H1 (cell line): ENCODE data around the gene ACVR1. TPM values are rescaled to one million over a fixed set of nuclear protein-coding genes. Genes with fewer than 3 reads are reported as not detected.

Source experiments
- CTCF ChIA-PET: fragments of 300-600 bp; sonication (Branson Sonifier 250); formaldehyde crosslinking; loops from one replicate; lab custom pipeline; 2021; ENCODE audit not compliant: partially characterized antibody; lab: Charles Lee
- POLR2A ChIA-PET: fragments of 300-600 bp; sonication (Branson Sonifier 250); formaldehyde crosslinking; loops from one replicate; lab custom pipeline; 2021; ENCODE audit warnings: inconsistent platforms; ENCODE audit not compliant: partially characterized antibody; lab: Charles Lee
- DNase-seq, 2 experiments: peaks; one replicate each; pipeline versions ENCODE4 v3.0.0 to v3.0.0-alpha.2; 2010 to 2022; ENCODE audit warnings: low spot score in 2 of 2, low read depth in 1 of 2, mixed read lengths in 1 of 2
- FAIRE-seq: peaks from 2 replicates; lab custom pipeline; 2011; peaks lifted over from hg19 to GRCh38; lab: Jason Lieb, UNC
- H2AFZ ChIP-seq: 2 replicates; pipeline ENCODE4 v1.8.1; 2012; ENCODE audit warnings: low read length, inconsistent platforms
- H2AK5ac ChIP-seq: 2 replicates; pipeline ENCODE4 v1.6.1; 2013; ENCODE audit warnings: low read depth, low read length
- H2BK120ac ChIP-seq: replicated peaks from 2 replicates; pipeline ENCODE3; 2013; ENCODE audit warnings: low read depth, low read length, inconsistent platforms
- H2BK12ac ChIP-seq: 2 replicates; pipeline ENCODE4 v1.6.1; 2013; ENCODE audit warnings: low read depth, low read length
- H2BK15ac ChIP-seq: 2 replicates; pipeline ENCODE4 v1.6.1; 2013; ENCODE audit warnings: low read length
- H2BK20ac ChIP-seq: 2 replicates; pipeline ENCODE4 v1.6.1; 2013; ENCODE audit warnings: low read length
- H2BK5ac ChIP-seq: 2 replicates; pipeline ENCODE4 v1.6.1; 2013; ENCODE audit warnings: low read depth, low read length
- H3K14ac ChIP-seq: 2 replicates; pipeline ENCODE4 v1.6.1; 2013; ENCODE audit warnings: inconsistent platforms; ENCODE audit not compliant: insufficient read length
- H3K18ac ChIP-seq: 2 replicates; pipeline ENCODE4 v1.6.1; 2013; ENCODE audit warnings: low read length; ENCODE audit errors: extremely low read depth
- H3K23ac ChIP-seq: 2 replicates; pipeline ENCODE4 v1.6.1; 2013; ENCODE audit warnings: inconsistent platforms; ENCODE audit not compliant: insufficient read length
- H3K23me2 ChIP-seq: 2 replicates; pipeline ENCODE4 v1.6.1; 2013; ENCODE audit warnings: low read depth, low read length
- H3K27ac ChIP-seq: 2 replicates; pipeline ENCODE4 v1.6.1; 2011; ENCODE audit warnings: low read depth, low read length, inconsistent platforms
- H3K27me3 ChIP-seq, 4 experiments: replicated peaks in 1 of 4; 1 replicate in 1 of 4; 2 replicates in 3 of 4; pipeline versions ENCODE4 v1.6.1 to v1.8.1; 2011 to 2013; ENCODE audit warnings: low read length in 3 of 4, mild to moderate bottlenecking in 3 of 4, inconsistent platforms in 2 of 4, mixed read lengths in 2 of 4, moderate library complexity in 1 of 4; ENCODE audit not compliant: control insufficient read depth in 3 of 4, insufficient read depth in 3 of 4; ENCODE audit errors: extremely low read depth in 1 of 4
- H3K36me3 ChIP-seq, 4 experiments: 2 replicates each; pipeline versions ENCODE4 v1.6.1 to v1.8.1; 2011 to 2013; ENCODE audit warnings: mild to moderate bottlenecking in 4 of 4, low read length in 3 of 4, moderate library complexity in 2 of 4, control low read depth in 1 of 4, inconsistent platforms in 1 of 4; ENCODE audit not compliant: insufficient read depth in 4 of 4, control insufficient read depth in 2 of 4
- H3K4ac ChIP-seq: replicated peaks from 2 replicates; pipeline ENCODE3; 2013; ENCODE audit warnings: low read length, low read depth, mixed read lengths, inconsistent platforms; ENCODE audit not compliant: insufficient read length
- H3K4me1 ChIP-seq, 4 experiments: replicated peaks in 1 of 4; 1 replicate in 1 of 4; 2 replicates in 3 of 4; pipeline versions ENCODE4 v1.6.1 to v1.8.1; 2011 to 2013; ENCODE audit warnings: low read length in 3 of 4, inconsistent platforms in 2 of 4, mixed read lengths in 1 of 4; ENCODE audit not compliant: insufficient read depth in 4 of 4, control insufficient read depth in 3 of 4
- H3K4me2 ChIP-seq, 2 experiments: 2 replicates each; pipeline versions ENCODE4 v1.6.1 to v1.8.1; 2011 to 2013; ENCODE audit warnings: low read depth in 2 of 2, low read length in 2 of 2, control low read depth in 1 of 2, inconsistent platforms in 1 of 2, mild to moderate bottlenecking in 1 of 2; ENCODE audit not compliant: insufficient read depth in 1 of 2
- H3K4me3 ChIP-seq, 4 experiments: fragments of 200-600, 300-600 bp in 1 of 4; sonication (generic), shearing (Covaris generic), sonication (Bioruptor Twin) in 1 of 4; 2 replicates each; pipeline versions ENCODE4 v1.5.1 to v1.8.1; 2011 to 2016; ENCODE audit warnings: low read length in 4 of 4, low read depth in 3 of 4, control low read depth in 2 of 4, inconsistent platforms in 2 of 4, mild to moderate bottlenecking in 2 of 4, mixed read lengths in 1 of 4, moderate library complexity in 1 of 4; ENCODE audit not compliant: insufficient read depth in 2 of 4; ENCODE audit errors: extremely low read depth in 1 of 4
- H3K56ac ChIP-seq: replicated peaks from 2 replicates; pipeline ENCODE3; 2013; ENCODE audit warnings: low read depth, mild to moderate bottlenecking, mixed read lengths, low read length, inconsistent platforms; ENCODE audit not compliant: insufficient read length
- H3K79me1 ChIP-seq: 2 replicates; pipeline ENCODE4 v1.6.1; 2013; ENCODE audit warnings: low read depth, low read length, control low read depth
- H3K79me2 ChIP-seq, 2 experiments: 2 replicates each; pipeline versions ENCODE4 v1.6.1 to v1.8.1; 2012 to 2013; ENCODE audit warnings: low read length in 2 of 2, mild to moderate bottlenecking in 2 of 2, inconsistent platforms in 1 of 2; ENCODE audit not compliant: insufficient read depth in 2 of 2, control insufficient read depth in 1 of 2
- H3K9ac ChIP-seq, 4 experiments: replicated peaks in 1 of 4; 1 replicate in 1 of 4; 2 replicates in 3 of 4; pipeline versions ENCODE4 v1.6.1 to v1.8.1; 2011 to 2013; ENCODE audit warnings: low read depth in 3 of 4, low read length in 3 of 4, control low read depth in 2 of 4, mild to moderate bottlenecking in 2 of 4, moderate library complexity in 2 of 4, inconsistent platforms in 1 of 4; ENCODE audit errors: extremely low read depth in 1 of 4
- H3K9me3 ChIP-seq, 2 experiments: 2 replicates each; pipeline versions ENCODE4 v1.6.1 to v1.8.1; 2012 to 2013; ENCODE audit warnings: mild to moderate bottlenecking in 2 of 2, moderate library complexity in 2 of 2, control low read depth in 1 of 2, inconsistent platforms in 1 of 2, low read depth in 1 of 2, low read length in 1 of 2, mixed read lengths in 1 of 2; ENCODE audit not compliant: insufficient read depth in 2 of 2
- H4K20me1 ChIP-seq, 2 experiments: replicated peaks in 1 of 2; 2 replicates each; pipeline versions ENCODE3 to v1.8.1; 2011 to 2013; ENCODE audit warnings: inconsistent platforms in 2 of 2, low read length in 2 of 2, mild to moderate bottlenecking in 1 of 2; ENCODE audit not compliant: insufficient read depth in 2 of 2, control insufficient read depth in 1 of 2
- H4K5ac ChIP-seq: 2 replicates; pipeline ENCODE4 v1.6.1; 2013; ENCODE audit warnings: low read length, low read depth, mixed read lengths, inconsistent platforms; ENCODE audit not compliant: insufficient read length
- H4K8ac ChIP-seq: 2 replicates; pipeline ENCODE4 v1.8.0; 2013; ENCODE audit warnings: mild to moderate bottlenecking, moderate library complexity, low read length, inconsistent platforms; ENCODE audit not compliant: insufficient read depth; ENCODE audit errors: extremely low read depth
- H4K91ac ChIP-seq: replicated peaks from 2 replicates; pipeline ENCODE3; 2013; ENCODE audit warnings: low read length, mixed read lengths, inconsistent platforms; ENCODE audit not compliant: insufficient read length
- CBX5 ChIP-seq: fragments of 300-800, 300-1000 bp; sonication (generic); IDR thresholded peaks from 2 replicates; pipeline ENCODE4 v1.7.1; 2016; ENCODE audit warnings: antibody characterized with exemption, low read length, low read depth
- EP300 ChIP-seq, 2 experiments: IDR thresholded peaks; 1 replicate in 1 of 2; 2 replicates in 1 of 2; pipeline ENCODE4 v1.6.1; 2011 to 2012; ENCODE audit warnings: low read depth in 2 of 2, low read length in 2 of 2, mild to moderate bottlenecking in 2 of 2, borderline replicate concordance in 1 of 2, inconsistent platforms in 1 of 2, moderate library complexity in 1 of 2
- GTF2F1 ChIP-seq: IDR thresholded peaks from 2 replicates; pipeline ENCODE4 v1.6.1; 2012; ENCODE audit warnings: low read depth, low read length, improper control_type of control experiment, borderline replicate concordance
- KDM1A ChIP-seq: fragments of 200-600, 300-600 bp; sonication (generic); IDR thresholded peaks from 2 replicates; pipeline ENCODE4 v1.7.1; 2016; ENCODE audit warnings: mild to moderate bottlenecking, low read length, borderline replicate concordance
- PHF8 ChIP-seq: fragments of 200-600 bp; sonication (generic); conservative IDR thresholded peaks from 2 replicates; pipeline ENCODE4 v1.7.1; 2012; ENCODE audit warnings: low read depth, mild to moderate bottlenecking, inconsistent platforms, low read length, moderate library complexity
- POLR2AphosphoS5 ChIP-seq: IDR thresholded peaks from 2 replicates; pipeline ENCODE4 v1.6.1; 2011; ENCODE audit warnings: low read depth, low read length
- RFX5 ChIP-seq: IDR thresholded peaks from 2 replicates; pipeline ENCODE4 v1.6.1; 2011; ENCODE audit warnings: low read depth, low read length, improper control_type of control experiment, borderline replicate concordance
- SAP30 ChIP-seq: fragments of 300-600 bp; sonication (generic); IDR thresholded peaks from 2 replicates; pipeline ENCODE4 v1.7.1; 2012; ENCODE audit warnings: low read length, moderate library complexity, mild to moderate bottlenecking, inconsistent platforms; ENCODE audit not compliant: insufficient read depth, insufficient replicate concordance
- SIX5 ChIP-seq: IDR thresholded peaks from 2 replicates; pipeline ENCODE4 v1.6.1; 2011; ENCODE audit warnings: mild to moderate bottlenecking, low read depth, low read length
- SRF ChIP-seq: IDR thresholded peaks from 2 replicates; pipeline ENCODE4 v1.6.1; 2011; ENCODE audit warnings: mild to moderate bottlenecking, low read depth, low read length, moderate library complexity
- TAF7 ChIP-seq: optimal IDR thresholded peaks from 2 replicates; pipeline ENCODE3; 2011; ENCODE audit warnings: low read depth, mild to moderate bottlenecking, inconsistent platforms, low read length, moderate library complexity, borderline replicate concordance
- TBP ChIP-seq: IDR thresholded peaks from 2 replicates; pipeline ENCODE4 v1.6.1; 2011; ENCODE audit warnings: low read depth, low read length, improper control_type of control experiment
- WGBS, 2 experiments: shearing (Covaris generic) in 1 of 2; methylation state at CpG; one replicate each; pipeline versions ENCODE4 v1.1.6 to v1.1.7; 2013 to 2015; ENCODE audit warnings: low lambda C conversion rate in 2 of 2, mixed read lengths in 2 of 2, inconsistent platforms in 1 of 2, low coverage in 1 of 2, missing lambda C conversion rate in 1 of 2; ENCODE audit not compliant: insufficient replicate concordance in 2 of 2, insufficient coverage in 1 of 2, insufficient read length in 1 of 2; ENCODE audit errors: extremely low coverage in 1 of 2, missing lambda C conversion rate in 1 of 2; 5-methylcytosine and 5-hydroxymethylcytosine counted together
- polyA plus RNA-seq, 7 experiments: library from polyadenylated mRNA; depleted of rRNA in 3 of 7; stranded (reverse) in 5 of 7; unstranded in 2 of 7; fragments of >200 nt in 5 of 7; fragments of 200-250 nt in 2 of 7; gene quantifications; 1 replicate in 5 of 7; 2 replicates in 1 of 7; 4 replicates in 1 of 7; pipeline versions ENCODE4 v1.2.1 to v1.2.3, GENCODE V29; 2011 to 2013; ENCODE audit warnings: missing spikeins in 2 of 7, mixed read lengths in 2 of 7
- total RNA-seq: library from RNA; stranded (reverse); fragmentation: NEBNext Ultra II Directional; extraction: Animal tissue kit (Norgen Biotek cat#: 25700); gene quantifications from 2 replicates; pipeline ENCODE4 v1.2.1, GENCODE V29; 2021

ACVR1 gene
- total and polyA plus RNA-seq, 2 of the 8 experiments (the other 6 are each of a cell fraction or from before 2014, with no cell fraction given): 8.5 to 17.7 TPM

DNA sequence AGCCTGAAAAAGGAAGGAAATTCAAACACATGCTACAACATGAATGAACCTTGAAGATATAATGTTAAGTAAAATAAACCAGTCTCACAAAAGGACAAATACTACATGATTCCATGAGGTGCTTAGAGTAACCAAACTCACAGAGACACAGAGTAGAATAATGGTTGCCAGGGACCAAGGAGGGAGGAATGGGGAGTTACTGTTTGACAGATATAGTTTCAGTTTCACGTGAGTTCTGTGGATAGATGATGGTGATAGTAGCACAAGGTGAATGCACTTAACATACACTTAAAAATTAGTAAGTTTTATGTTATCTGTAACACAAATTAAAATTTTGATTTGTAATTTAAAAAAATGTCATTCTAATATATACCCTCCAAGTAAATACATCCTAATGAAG, 140.6 kb downstream of the ACVR1 start:
- Histone ChIP-seq H3K9me3 (no peaks in the 10 kb centered on the region), H2BK15ac (no peak overlapping the region), H3K56ac (no peak overlapping the region), H3K23ac (no peak overlapping the region), H3K27me3 (no peaks in the 10 kb centered on the region), H4K20me1 (no peaks in the 10 kb centered on the region), H2BK20ac (no peak overlapping the region), H2BK120ac (no peak overlapping the region), H3K9ac (no peak overlapping the region), H3K4ac (no peak overlapping the region), H3K27ac (no peak overlapping the region), H2AK5ac (no peak overlapping the region), H3K4me2 (no peak overlapping the region), H4K5ac (no peak overlapping the region), H2BK12ac (no peak overlapping the region), H3K14ac (no peak overlapping the region), H4K8ac (no peak overlapping the region), H3K79me2 (no peaks in the 10 kb centered on the region), H3K36me3 (peaks cover 0 to 8% (median 3%) of the 10 kb centered on the region in 4 experiments; a peak in 5 of 8 replicates), H2AFZ (no peak overlapping the region), H3K4me3 (no peak overlapping the region), H3K4me1 (no peaks in the 10 kb centered on the region), H3K23me2 (no peaks in the 10 kb centered on the region), H3K18ac (no peak overlapping the region), H4K91ac (no peak overlapping the region), H2BK5ac (no peak overlapping the region), H3K79me1 (no peaks in the 10 kb centered on the region)
- CTCF ChIA-PET: interaction anchor here (1.5 kb wide), 1 partner anchor 17 kb away, joined by 3 read pairs; no protein-coding TSS in a partner anchor
- 95% methylated on average over 1 of the region's 1 CpG; no CpG with 5 or more reads in 1 of the 2 experiments for WGBS, 2 experiments
- no peak for FAIRE-seq
- no peak for DNase-seq
- POLR2A ChIA-PET: no interaction called here
- TF ChIP-seq SIX5 (no peak), CBX5 (no peak), TBP (no peak), SRF (no peak), POLR2AphosphoS5 (no peak), GTF2F1 (no peak), KDM1A (no peak), SAP30 (no peak), EP300 (IDR thresholded peaks at IDR 0.05; ENCODE audit: borderline replicate concordance in 1 of 2, low read depth in 2 of 2, low read length in 2 of 2) (no peak), TAF7 (no peak), PHF8 (no peak), RFX5 (no peak)
